Chondrocyte (in vitro differentiated cells): Measurements from ENCODE around the gene PPM1H. TPM values are rescaled to one million over a fixed set of nuclear protein-coding genes. Genes with fewer than 3 reads are reported as not detected.

ENCODE experiments used
- DNase-seq: peaks from one replicate; pipeline ENCODE4 v3.0.0; 2021; ENCODE audit warnings: mixed read lengths, low spot score
- H3K27ac Mint-ChIP-seq: one replicate; pipeline ENCODE4 v1.8.0; 2021; ENCODE audit warnings: mild to moderate bottlenecking, moderate library complexity, mixed read lengths; ENCODE audit not compliant: unreplicated experiment
- H3K27me3 Mint-ChIP-seq: 2 replicates; pipeline ENCODE4 v1.8.0; 2021; ENCODE audit warnings: low read depth, mixed read lengths
- H3K36me3 Mint-ChIP-seq: 2 replicates; pipeline ENCODE4 v1.8.0; 2021; ENCODE audit warnings: low read depth, mixed read lengths
- H3K4me1 Mint-ChIP-seq: 2 replicates; pipeline ENCODE4 v1.8.0; 2021; ENCODE audit warnings: low read depth, mild to moderate bottlenecking, mixed read lengths
- H3K4me3 Mint-ChIP-seq: one replicate; pipeline ENCODE4 v1.8.0; 2021; ENCODE audit warnings: mild to moderate bottlenecking, moderate library complexity, mixed read lengths; ENCODE audit not compliant: unreplicated experiment
- H3K9me3 Mint-ChIP-seq: 2 replicates; pipeline ENCODE4 v1.8.0; 2021; ENCODE audit warnings: low read depth, mixed read lengths
- CTCF ChIP-seq: fragments of 200-600 bp; sonication (generic); IDR thresholded peaks from 2 replicates; pipeline ENCODE4 v1.5.0; 2021; ENCODE audit warnings: antibody characterized with exemption, mild to moderate bottlenecking, moderate library complexity
- total RNA-seq: library from RNA; stranded (reverse); gene quantifications from 3 replicates; pipeline ENCODE4 v1.2.1, GENCODE V29; 2021

The PPM1H gene
- total RNA-seq, 1 donor from 2014 or later, result 34.3 TPM

- H3K27me3 Mint-ChIP-seq, result no peaks in the 10 kb centered on the region
- peaks cover 1% of the 10 kb centered on the region for H3K36me3 Mint-ChIP-seq
- no peak overlapping the region for H3K27ac Mint-ChIP-seq
- H3K4me3 Mint-ChIP-seq, result no peak overlapping the region
- no peak for TF ChIP-seq CTCF
- DNase-seq, result no peak
- no peaks in the 10 kb centered on the region for H3K9me3 Mint-ChIP-seq
- peaks cover 60% of the 10 kb centered on the region for H3K4me1 Mint-ChIP-seq
These were observed 91.2 kb downstream of the PPM1H start for GRCh38 chr12:62843716-62844115.

DNA sequence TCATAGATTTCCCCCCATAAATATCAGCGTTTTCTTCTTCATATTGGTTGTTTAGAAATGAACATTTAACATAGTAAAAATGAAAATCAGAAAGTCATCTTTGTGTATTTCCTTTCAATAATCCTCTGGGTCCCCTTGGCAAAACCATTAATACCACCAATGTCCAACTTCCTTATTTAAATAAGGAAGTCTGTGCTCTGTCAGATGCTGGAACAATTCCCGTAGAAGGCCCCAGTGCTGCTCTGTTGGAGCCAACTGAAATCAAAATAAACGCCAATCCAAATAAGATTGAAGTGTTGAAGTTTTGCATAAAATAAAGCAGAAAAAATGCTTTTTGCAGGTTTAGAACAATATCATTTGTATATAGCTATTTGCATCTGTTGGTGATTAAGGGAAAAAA lies 93.1 kb downstream of the PPM1H start:
- DNase-seq, result no peak
- TF ChIP-seq CTCF, result no peak
- H3K9me3 Mint-ChIP-seq, result no peaks in the 10 kb centered on the region
- no peaks in the 10 kb centered on the region for H3K27me3 Mint-ChIP-seq
- H3K27ac Mint-ChIP-seq, result peak overlapping the region; percentile 77
- H3K36me3 Mint-ChIP-seq, result peaks cover 1% of the 10 kb centered on the region
- peaks cover 44% of the 10 kb centered on the region for H3K4me1 Mint-ChIP-seq
- no peak overlapping the region for H3K4me3 Mint-ChIP-seq

- no peak for TF ChIP-seq CTCF
- no peak overlapping the region for H3K4me3 Mint-ChIP-seq
- H3K4me1 Mint-ChIP-seq, result peaks cover 43% of the 10 kb centered on the region
- H3K9me3 Mint-ChIP-seq, result no peaks in the 10 kb centered on the region
- H3K27me3 Mint-ChIP-seq, result no peaks in the 10 kb centered on the region
- no peak overlapping the region for H3K27ac Mint-ChIP-seq
- DNase-seq, result no peak
- H3K36me3 Mint-ChIP-seq, result no peaks in the 10 kb centered on the region
These were observed 94.1 kb downstream of the PPM1H start for GRCh38 chr12:62840806-62841205.

DNA sequence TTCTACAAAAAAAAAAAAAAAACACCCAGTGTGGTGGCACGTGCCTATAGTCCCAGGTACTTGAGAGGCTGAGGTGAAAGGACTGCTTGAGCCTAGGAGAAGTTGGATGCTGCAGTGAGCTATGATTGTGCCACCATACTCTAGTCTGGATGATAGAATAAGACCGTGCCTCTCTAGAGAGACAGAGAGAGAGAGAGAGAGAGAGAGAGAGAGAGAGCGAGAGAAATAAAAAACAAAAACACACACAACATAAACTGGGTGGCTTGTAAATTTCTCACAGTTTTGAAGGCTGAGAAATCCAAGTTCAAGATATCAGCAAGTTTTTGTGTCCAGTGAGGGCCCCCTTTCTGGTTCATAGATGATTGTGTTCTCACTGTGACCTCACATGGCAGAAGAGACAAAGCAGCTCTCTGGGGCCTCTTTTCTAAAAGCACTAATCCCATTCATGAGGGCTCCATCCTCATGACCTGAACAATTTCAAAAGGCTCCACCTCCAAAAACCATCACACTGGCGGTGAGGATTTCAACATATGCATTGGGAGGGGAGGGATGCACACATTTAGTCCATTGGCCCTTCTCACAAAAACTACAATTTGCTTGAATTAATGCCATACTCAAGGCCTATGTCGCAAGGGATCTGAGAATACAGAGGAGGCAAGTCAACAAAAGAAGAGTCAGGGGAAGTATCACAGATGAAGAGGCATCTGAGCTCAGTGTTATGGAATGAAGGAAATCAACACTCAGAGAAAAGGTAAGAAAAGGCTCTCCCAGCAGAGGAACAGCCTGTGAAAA lies 94.9 kb downstream of the PPM1H start:
- Mint-ChIP-seq H3K4me3 (no peak overlapping the region), H3K9me3 (no peaks in the 10 kb centered on the region), H3K4me1 (peaks cover 46% of the 10 kb centered on the region), H3K27me3 (no peaks in the 10 kb centered on the region), H3K36me3 (no peaks in the 10 kb centered on the region), H3K27ac (peak overlapping the region; percentile 79)
- DNase-seq, result no peak
- TF ChIP-seq CTCF, result no peak

DNA sequence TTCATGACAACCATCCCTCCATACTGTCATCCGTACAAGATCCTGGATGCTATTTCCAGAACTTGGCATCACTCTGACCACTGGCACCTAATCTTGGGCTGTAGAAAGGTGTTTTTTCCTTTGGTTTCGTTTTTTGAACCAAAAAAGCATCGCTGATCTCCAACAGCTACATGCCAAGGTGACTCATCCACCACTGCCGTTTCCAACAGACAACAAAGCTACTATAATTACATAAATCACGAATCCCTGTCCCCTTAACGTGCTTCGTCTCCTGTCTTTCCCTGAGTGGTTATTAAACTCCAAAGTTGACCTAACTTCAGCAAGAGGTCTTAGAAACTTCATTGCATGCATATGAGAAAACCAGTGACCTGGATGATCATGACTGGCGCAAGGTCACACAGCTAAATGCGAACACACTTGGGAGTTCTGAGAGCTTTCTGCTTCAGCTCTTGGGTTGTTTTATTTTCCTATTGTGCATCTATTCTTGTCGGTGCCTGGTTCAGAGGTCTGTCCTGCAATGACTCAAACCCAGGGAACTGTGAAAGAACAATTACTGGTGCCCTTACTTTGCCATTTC lies 99.9 kb downstream of the PPM1H start:
- Mint-ChIP-seq H3K9me3 (no peaks in the 10 kb centered on the region), H3K36me3 (peaks cover 5% of the 10 kb centered on the region), H3K4me3 (no peak overlapping the region), H3K27me3 (no peaks in the 10 kb centered on the region), H3K4me1 (peaks cover 32% of the 10 kb centered on the region), H3K27ac (peak overlapping the region; percentile 22)
- no peak for TF ChIP-seq CTCF
- DNase-seq, result no peak
